PC-9 (cell line): ENCODE measurements around the gene SLC39A13. TPM values are rescaled to one million over a fixed set of nuclear protein-coding genes. Genes with fewer than 3 reads are reported as not detected.

Experiments
- BruUV-seq: library from RNA; stranded (reverse); fragments of 400-500 nt; replicated peaks from 2 replicates; lab custom pipeline; 2021; lab: Mats Ljungman, UMichigan
- CTCF ChIA-PET: fragments of 300-600 bp; sonication (Branson Sonifier 250); formaldehyde crosslinking; loops from one replicate; lab custom pipeline; 2022; ENCODE audit warnings: antibody characterized with exemption; lab: Charles Lee
- POLR2A ChIA-PET: fragments of 300-600 bp; sonication (Branson Sonifier 250); formaldehyde crosslinking; loops from one replicate; lab custom pipeline; 2022; ENCODE audit warnings: antibody characterized with exemption; ENCODE audit not compliant: unreplicated experiment; lab: Charles Lee
- DNase-seq, 2 experiments: peaks; one replicate each; pipeline versions ENCODE4 v3.0.0 to v3.0.0-alpha.2; 2015 to 2022; ENCODE audit warnings: mixed read lengths in 1 of 2
- H2AFZ ChIP-seq: fragments of 200-600 bp; sonication (generic); 2 replicates; pipeline ENCODE4 v1.8.1; 2017; ENCODE audit warnings: antibody characterized with exemption
- H3F3A ChIP-seq: fragments of 200-600 bp; sonication (generic); 2 replicates; pipeline ENCODE4 v1.8.1; 2017; ENCODE audit warnings: antibody characterized with exemption, mild to moderate bottlenecking, low read depth; ENCODE audit not compliant: insufficient read depth
- H3K27ac ChIP-seq: fragments of 200-600 bp; sonication (generic); 2 replicates; pipeline ENCODE4 v1.6.1; 2016; ENCODE audit warnings: mixed run types
- H3K27me3 ChIP-seq: fragments of 200-600 bp; sonication (generic); 2 replicates; pipeline ENCODE4 v1.6.1; 2016; ENCODE audit warnings: low read depth, mixed run types; ENCODE audit not compliant: insufficient read depth
- H3K36me3 ChIP-seq: fragments of 200-600 bp; sonication (generic); 2 replicates; pipeline ENCODE4 v1.6.1; 2016; ENCODE audit warnings: low read depth, mixed run types
- H3K4me1 ChIP-seq: fragments of 200-600 bp; sonication (generic); replicated peaks from 2 replicates; pipeline ENCODE4 v1.6.1; 2016; ENCODE audit warnings: mixed run types; ENCODE audit not compliant: insufficient read depth
- H3K4me2 ChIP-seq: fragments of 200-600 bp; sonication (generic); 2 replicates; pipeline ENCODE4 v1.6.1; 2017; ENCODE audit warnings: mixed run types
- H3K4me3 ChIP-seq: fragments of 200-600 bp; sonication (generic); 2 replicates; pipeline ENCODE4 v1.6.1; 2016; ENCODE audit warnings: mixed run types
- H3K79me2 ChIP-seq: fragments of 200-600 bp; sonication (generic); 2 replicates; pipeline ENCODE4 v1.6.1; 2017; ENCODE audit warnings: low read depth, mixed run types
- H3K9me2 ChIP-seq: fragments of 200-600 bp; sonication (generic); 2 replicates; pipeline ENCODE4 v1.8.1; 2017; ENCODE audit warnings: mild to moderate bottlenecking; ENCODE audit not compliant: insufficient read depth
- H3K9me3 ChIP-seq: fragments of 200-600 bp; sonication (generic); 2 replicates; pipeline ENCODE4 v1.8.1; 2016; ENCODE audit warnings: low read depth; ENCODE audit not compliant: insufficient read depth
- H4K20me1 ChIP-seq: fragments of 200-600 bp; sonication (generic); 2 replicates; pipeline ENCODE4 v1.8.1; 2017; ENCODE audit not compliant: insufficient read depth
- EZH2 ChIP-seq: fragments of 200-600 bp; sonication (generic); IDR thresholded peaks from 2 replicates; pipeline ENCODE4 v1.8.0; 2017; ENCODE audit warnings: antibody characterized with exemption, low read depth
- intact Hi-C: fragments of 100-400 bp; cut with micrococcal nuclease; formaldehyde crosslinking; loops from one replicate; pipeline ENCODE4 v1.10.0; 2022; ENCODE audit not compliant: unreplicated experiment
- total RNA-seq: library from RNA; stranded (reverse); gene quantifications from 2 replicates; pipeline ENCODE4 v1.2.3, GENCODE V29; 2021
- TF ChIP-seq, protein P1 (sequence below): fragments of 200-600 bp; sonication (generic); conservative IDR thresholded peaks from 2 replicates; pipeline ENCODE4 v1.6.1; 2017; ENCODE audit warnings: mixed run types, antibody characterized with exemption, mild to moderate bottlenecking, moderate library complexity

SLC39A13 gene
- total RNA-seq, 1 experiment from 2014 or later = 28.8 TPM

DNA sequence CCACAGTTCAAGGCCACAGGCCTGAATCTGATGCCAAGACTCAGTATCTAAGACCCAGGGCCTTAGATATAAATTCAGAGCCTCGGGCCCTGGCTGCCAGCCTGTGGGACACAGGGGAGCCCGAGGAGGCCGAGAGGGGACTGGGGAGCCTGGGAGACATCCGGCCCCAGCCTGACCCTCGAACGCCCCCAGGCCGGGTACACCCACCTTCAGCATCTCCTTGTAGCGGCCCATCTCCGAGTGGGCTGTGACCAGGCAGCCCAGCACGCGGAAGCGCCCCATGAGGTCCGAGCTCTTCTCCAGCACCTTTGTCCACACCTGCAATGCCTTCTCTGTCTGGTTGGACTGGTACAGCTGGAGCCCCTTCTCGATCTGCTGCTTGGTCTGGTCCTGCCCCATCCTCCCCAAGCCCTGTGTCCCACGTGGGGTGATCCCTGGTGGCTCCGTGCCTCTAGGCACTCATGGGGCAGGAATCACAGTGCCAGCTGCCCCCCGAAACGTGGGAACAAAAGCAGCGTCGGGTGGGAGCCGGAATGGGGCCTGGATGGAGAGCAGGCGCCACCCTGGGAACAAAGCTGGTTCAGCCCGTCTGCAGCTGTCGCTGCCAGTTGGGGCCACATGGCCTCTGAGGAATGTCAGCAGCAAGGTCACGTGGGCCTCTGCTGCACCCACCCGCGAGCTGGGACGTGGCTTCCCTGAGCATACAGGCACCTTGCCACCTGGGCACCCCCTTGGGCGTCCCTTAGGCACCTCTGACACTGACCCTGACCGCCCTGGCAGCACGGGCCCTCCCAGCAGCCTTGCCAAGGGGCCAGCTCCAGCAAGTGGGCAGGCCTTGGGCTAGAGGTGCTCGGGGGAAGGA is 40.4 kb downstream of the SLC39A13 start, which contains the start of gene RAPSN:
TSS of gene RAPSN (minus strand) at position 571 of the 862 bp plus-strand sequence. CDS start at position 399, 172 bp downstream.
- Histone ChIP-seq H3K27me3 (no peaks in the 10 kb centered on the region), H3K79me2 (no peaks in the 10 kb centered on the region), H3K4me2 (no peak within 1 kb of the TSS), H3K36me3 (no peaks in the 10 kb centered on the region), H4K20me1 (no peaks in the 10 kb centered on the region), H3K9me3 (no peaks in the 10 kb centered on the region), H3F3A (peaks cover 4% of the 10 kb centered on the region; the same call in 1 of the 2 replicates), H3K4me1 (no peaks in the 10 kb centered on the region), H3K27ac (no peak within 1 kb of the TSS), H3K9me2 (no peaks in the 10 kb centered on the region), H2AFZ (no peak within 1 kb of the TSS), H3K4me3 (no peak within 1 kb of the TSS)
- TF ChIP-seq EZH2 = no peak
- TF ChIP-seq, protein P1, sequence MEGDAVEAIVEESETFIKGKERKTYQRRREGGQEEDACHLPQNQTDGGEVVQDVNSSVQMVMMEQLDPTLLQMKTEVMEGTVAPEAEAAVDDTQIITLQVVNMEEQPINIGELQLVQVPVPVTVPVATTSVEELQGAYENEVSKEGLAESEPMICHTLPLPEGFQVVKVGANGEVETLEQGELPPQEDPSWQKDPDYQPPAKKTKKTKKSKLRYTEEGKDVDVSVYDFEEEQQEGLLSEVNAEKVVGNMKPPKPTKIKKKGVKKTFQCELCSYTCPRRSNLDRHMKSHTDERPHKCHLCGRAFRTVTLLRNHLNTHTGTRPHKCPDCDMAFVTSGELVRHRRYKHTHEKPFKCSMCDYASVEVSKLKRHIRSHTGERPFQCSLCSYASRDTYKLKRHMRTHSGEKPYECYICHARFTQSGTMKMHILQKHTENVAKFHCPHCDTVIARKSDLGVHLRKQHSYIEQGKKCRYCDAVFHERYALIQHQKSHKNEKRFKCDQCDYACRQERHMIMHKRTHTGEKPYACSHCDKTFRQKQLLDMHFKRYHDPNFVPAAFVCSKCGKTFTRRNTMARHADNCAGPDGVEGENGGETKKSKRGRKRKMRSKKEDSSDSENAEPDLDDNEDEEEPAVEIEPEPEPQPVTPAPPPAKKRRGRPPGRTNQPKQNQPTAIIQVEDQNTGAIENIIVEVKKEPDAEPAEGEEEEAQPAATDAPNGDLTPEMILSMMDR = no peak
- no peak for DNase-seq
- intact Hi-C loops = no loop called here
- BruUV-seq = no TSS peak
- POLR2A ChIA-PET = interaction anchor here (0.6 kb wide), 1 partner anchor 105 kb away, joined by 4 read pairs; no protein-coding TSS in a partner anchor
- CTCF ChIA-PET = no interaction called here

GRCh38 chr11:47449541-47449940 is 41.2 kb downstream of the SLC39A13 start:
- Histone ChIP-seq H3K27me3 (no peaks in the 10 kb centered on the region), H3K9me2 (no peaks in the 10 kb centered on the region), H3K4me1 (no peaks in the 10 kb centered on the region), H3K4me3 (no peak overlapping the region), H3K27ac (no peak overlapping the region), H4K20me1 (no peaks in the 10 kb centered on the region), H3K36me3 (no peaks in the 10 kb centered on the region), H3F3A (peaks cover 4% of the 10 kb centered on the region; the same call in 1 of the 2 replicates), H2AFZ (no peak overlapping the region), H3K4me2 (no peak overlapping the region), H3K79me2 (no peaks in the 10 kb centered on the region), H3K9me3 (no peaks in the 10 kb centered on the region)
- ChIA-PET CTCF (no interaction called here), POLR2A (no interaction called here)
- no peak for TF ChIP-seq EZH2
- TF ChIP-seq, protein P1 = no peak
- intact Hi-C loops = no loop called here
- DNase-seq = no peak
- BruUV-seq = no TSS peak

GRCh38 chr11:47451436-47451835 is 43.0 kb downstream of the SLC39A13 start:
- ChIA-PET CTCF (no interaction called here), POLR2A (no interaction called here)
- Histone ChIP-seq H3F3A (peaks cover 12% of the 10 kb centered on the region; the same call in 1 of the 2 replicates), H3K4me3 (no peak overlapping the region), H3K4me2 (no peak overlapping the region), H3K9me3 (no peaks in the 10 kb centered on the region), H3K9me2 (no peaks in the 10 kb centered on the region), H2AFZ (no peak overlapping the region), H3K36me3 (no peaks in the 10 kb centered on the region), H3K27me3 (no peaks in the 10 kb centered on the region), H4K20me1 (no peaks in the 10 kb centered on the region), H3K4me1 (no peaks in the 10 kb centered on the region), H3K27ac (no peak overlapping the region), H3K79me2 (no peaks in the 10 kb centered on the region)
- TF ChIP-seq, protein P1 = no peak
- TF ChIP-seq EZH2 = no peak
- DNase-seq = no peak
- intact Hi-C loops = loop anchor here (5.0 kb wide), 1 partner anchor 166 kb away; no protein-coding TSS in a partner anchor
- BruUV-seq = no TSS peak
